ENCODE results near the gene CDK13.

CDK13 gene

DNA sequence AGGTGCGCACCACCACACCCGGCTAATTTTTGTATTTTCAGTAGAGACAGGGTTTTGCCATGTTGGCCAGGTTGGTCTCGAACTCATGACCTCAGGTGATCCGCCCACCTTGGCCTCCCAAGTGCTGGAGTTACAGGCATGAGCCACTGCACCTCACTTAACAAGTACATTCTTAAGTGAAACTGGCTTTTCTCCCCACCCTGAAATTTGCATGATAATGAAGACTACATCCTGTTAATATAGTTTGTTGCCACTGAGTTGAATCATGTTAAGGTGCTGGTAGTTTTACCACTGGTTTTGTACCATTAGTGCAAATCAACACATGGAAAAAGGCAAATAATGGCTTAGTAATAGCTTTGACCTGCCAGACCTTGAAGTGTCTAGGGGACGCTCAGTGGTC lies 122.2 kb downstream of the CDK13 start:
- no peak overlapping the region for H3K27ac Mint-ChIP-seq
- H3K4me1 Mint-ChIP-seq = no peaks in the 10 kb centered on the region
- H3K9me3 Mint-ChIP-seq = no peaks in the 10 kb centered on the region
- H3K36me3 Mint-ChIP-seq (ENCODE audit: low read depth) = peaks cover 15% of the 10 kb centered on the region
- no peak overlapping the region for H3K4me3 Mint-ChIP-seq
- TF ChIP-seq, protein P1, sequence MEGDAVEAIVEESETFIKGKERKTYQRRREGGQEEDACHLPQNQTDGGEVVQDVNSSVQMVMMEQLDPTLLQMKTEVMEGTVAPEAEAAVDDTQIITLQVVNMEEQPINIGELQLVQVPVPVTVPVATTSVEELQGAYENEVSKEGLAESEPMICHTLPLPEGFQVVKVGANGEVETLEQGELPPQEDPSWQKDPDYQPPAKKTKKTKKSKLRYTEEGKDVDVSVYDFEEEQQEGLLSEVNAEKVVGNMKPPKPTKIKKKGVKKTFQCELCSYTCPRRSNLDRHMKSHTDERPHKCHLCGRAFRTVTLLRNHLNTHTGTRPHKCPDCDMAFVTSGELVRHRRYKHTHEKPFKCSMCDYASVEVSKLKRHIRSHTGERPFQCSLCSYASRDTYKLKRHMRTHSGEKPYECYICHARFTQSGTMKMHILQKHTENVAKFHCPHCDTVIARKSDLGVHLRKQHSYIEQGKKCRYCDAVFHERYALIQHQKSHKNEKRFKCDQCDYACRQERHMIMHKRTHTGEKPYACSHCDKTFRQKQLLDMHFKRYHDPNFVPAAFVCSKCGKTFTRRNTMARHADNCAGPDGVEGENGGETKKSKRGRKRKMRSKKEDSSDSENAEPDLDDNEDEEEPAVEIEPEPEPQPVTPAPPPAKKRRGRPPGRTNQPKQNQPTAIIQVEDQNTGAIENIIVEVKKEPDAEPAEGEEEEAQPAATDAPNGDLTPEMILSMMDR (IDR thresholded peaks at IDR 0.05; ENCODE audit: unreplicated experiment in 3 of 3) = no peak
- no peaks in the 10 kb centered on the region for H3K27me3 Mint-ChIP-seq (ENCODE audit: low read depth)

DNA sequence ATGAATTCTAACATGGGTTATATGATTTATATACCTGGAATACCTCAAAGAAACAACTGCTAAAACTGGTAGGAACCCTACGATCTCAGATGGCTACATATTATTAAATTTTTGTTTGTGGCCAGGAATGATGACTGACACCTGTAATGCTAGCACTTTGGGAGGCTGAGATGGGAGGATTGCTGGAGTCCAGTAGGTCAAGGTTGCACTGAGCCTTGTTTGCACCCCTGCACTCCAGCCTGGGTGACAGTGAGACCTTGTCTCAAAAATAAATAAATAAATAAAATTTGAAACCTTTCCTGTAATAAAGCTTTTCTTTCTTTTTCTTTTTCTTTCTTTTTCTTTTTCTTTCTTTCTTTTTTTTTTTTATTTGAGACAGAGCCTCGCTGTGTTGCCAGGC lies 123.2 kb downstream of the CDK13 start:
- no peak overlapping the region for H3K4me3 Mint-ChIP-seq
- peaks cover 11% of the 10 kb centered on the region for H3K36me3 Mint-ChIP-seq (ENCODE audit: low read depth)

DNA sequence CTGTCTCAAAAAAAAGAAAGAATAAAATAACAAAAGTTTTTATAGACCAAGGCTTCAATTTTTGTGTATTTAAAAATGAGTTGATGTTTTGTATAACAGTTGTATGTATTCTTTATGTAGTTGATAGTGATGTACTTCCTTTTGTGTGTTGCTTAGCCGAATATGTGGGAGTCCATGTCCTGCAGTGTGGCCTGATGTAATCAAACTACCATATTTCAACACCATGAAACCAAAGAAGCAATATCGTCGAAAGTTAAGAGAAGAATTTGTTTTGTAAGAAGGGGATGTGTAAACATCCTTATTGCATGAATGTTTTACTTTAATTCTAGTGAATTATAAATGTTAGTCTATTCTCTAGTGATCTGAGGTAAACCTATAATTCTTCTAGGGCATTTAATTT lies 127.8 kb downstream of the CDK13 start:
- TF ChIP-seq, protein P1 (IDR thresholded peaks at IDR 0.05; ENCODE audit: unreplicated experiment in 3 of 3) = no peak
- Mint-ChIP-seq H3K27me3 (ENCODE audit: low read depth) (no peaks in the 10 kb centered on the region), H3K9me3 (no peaks in the 10 kb centered on the region), H3K4me3 (no peak overlapping the region), H3K36me3 (ENCODE audit: low read depth) (peaks cover 13% of the 10 kb centered on the region), H3K4me1 (no peaks in the 10 kb centered on the region), H3K27ac (no peak overlapping the region)

More for the DNA sequence above, 123.2 kb downstream of the CDK13 start:
- Mint-ChIP-seq H3K27me3 (ENCODE audit: low read depth) (no peaks in the 10 kb centered on the region), H3K27ac (no peak overlapping the region), H3K4me1 (no peaks in the 10 kb centered on the region), H3K9me3 (no peaks in the 10 kb centered on the region)
- TF ChIP-seq, protein P1 (IDR thresholded peaks at IDR 0.05; ENCODE audit: unreplicated experiment in 3 of 3) = no peak

DNA sequence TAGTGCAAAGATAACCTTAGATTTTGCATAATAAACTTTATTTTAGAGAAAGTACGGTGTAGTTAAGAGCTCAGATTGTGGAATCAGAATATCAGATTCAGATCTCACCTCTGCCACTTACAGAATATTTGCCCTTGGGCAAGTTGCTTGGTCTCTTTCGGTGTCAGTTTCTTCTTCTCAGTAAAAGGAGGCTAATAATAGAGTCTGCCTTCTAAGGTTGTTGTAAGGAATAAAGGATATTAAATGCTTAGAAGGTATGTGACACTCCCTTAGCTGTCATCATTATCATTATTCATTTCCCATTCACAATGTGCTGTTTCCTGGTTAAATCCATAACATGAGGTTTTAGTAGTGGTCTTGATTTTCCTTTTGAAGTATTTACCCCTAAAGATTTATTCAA lies 142.1 kb downstream of the CDK13 start:
- Mint-ChIP-seq H3K36me3 (ENCODE audit: low read depth) (peaks cover 66% of the 10 kb centered on the region), H3K27ac (peak overlapping the region; percentile 37 to 91 (median 71)), H3K9me3 (no peaks in the 10 kb centered on the region), H3K4me3 (no peak overlapping the region), H3K27me3 (ENCODE audit: low read depth) (no peaks in the 10 kb centered on the region), H3K4me1 (peaks cover 23% of the 10 kb centered on the region)
- TF ChIP-seq, protein P1 (IDR thresholded peaks at IDR 0.05; ENCODE audit: unreplicated experiment in 3 of 3) = no peak

DNA sequence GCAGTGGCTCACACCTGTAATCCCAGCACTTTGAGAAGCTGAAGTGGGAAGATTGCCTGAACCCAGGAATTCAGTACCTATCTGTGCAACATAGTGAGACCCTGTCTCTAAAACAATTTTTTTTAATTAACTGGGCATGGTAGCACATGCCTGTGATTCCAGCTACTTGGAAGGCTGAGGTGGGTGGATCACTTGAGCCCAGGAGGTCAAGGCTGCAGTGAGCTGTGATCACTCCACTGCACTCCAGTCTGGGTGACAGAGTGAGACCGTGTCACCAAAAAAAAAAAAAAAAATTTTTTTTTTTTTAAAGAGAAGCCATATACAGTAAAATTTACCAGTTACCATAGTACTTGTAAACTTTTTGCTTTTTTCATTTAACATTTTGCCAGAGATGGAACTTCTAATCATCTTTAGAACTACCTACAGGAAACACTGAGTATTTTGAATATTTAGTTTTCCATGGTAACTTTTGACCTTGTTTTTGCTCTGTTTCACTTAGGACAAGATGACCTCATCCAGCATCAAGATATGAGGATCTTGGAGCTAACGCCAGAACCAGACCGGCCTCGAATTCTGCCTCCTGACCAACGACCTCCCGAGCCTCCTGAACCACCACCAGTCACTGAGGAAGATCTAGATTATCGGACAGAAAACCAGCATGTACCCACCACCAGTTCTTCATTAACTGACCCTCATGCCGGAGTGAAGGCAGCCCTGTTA lies 143.7 kb downstream of the CDK13 start:
- Mint-ChIP-seq H3K9me3 (no peaks in the 10 kb centered on the region), H3K36me3 (ENCODE audit: low read depth) (peaks cover 61% of the 10 kb centered on the region), H3K27me3 (ENCODE audit: low read depth) (no peaks in the 10 kb centered on the region), H3K4me3 (no peak overlapping the region), H3K27ac (no peak overlapping the region), H3K4me1 (peaks cover 28% of the 10 kb centered on the region)
- TF ChIP-seq, protein P1 (IDR thresholded peaks at IDR 0.05; ENCODE audit: unreplicated experiment in 3 of 3) = no peak

DNA sequence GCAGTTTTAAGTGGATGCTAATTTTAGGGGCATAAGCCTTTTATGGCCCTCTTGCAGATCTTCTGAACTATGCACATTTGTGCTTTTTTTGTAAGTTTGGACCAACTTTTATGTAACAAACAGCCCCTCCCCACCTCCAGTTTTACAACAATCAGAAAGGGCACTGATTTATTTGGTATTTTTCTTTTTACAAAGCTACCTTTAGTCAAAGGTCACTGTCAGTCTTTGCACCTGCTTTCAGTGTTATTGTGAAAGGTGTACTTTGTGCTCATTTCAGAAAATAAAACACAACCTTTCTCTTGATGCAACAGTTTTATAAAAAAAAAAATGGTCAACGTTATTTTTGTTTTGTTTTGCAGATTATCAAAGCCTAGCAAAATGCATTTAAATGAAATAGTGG lies 145.2 kb downstream of the CDK13 start:
- TF ChIP-seq, protein P1 (IDR thresholded peaks at IDR 0.05; ENCODE audit: unreplicated experiment in 3 of 3) = no peak
- peaks cover 23% of the 10 kb centered on the region for H3K4me1 Mint-ChIP-seq
- H3K27ac Mint-ChIP-seq = no peak overlapping the region
- H3K4me3 Mint-ChIP-seq = no peak overlapping the region
- H3K36me3 Mint-ChIP-seq (ENCODE audit: low read depth) = peaks cover 50% of the 10 kb centered on the region
- H3K27me3 Mint-ChIP-seq (ENCODE audit: low read depth) = no peaks in the 10 kb centered on the region
- H3K9me3 Mint-ChIP-seq = no peaks in the 10 kb centered on the region
